Fibroblast of skin of abdomen (primary cell): ENCODE data around the gene PXDC1. TPM values are rescaled to one million over a fixed set of nuclear protein-coding genes. Genes with fewer than 3 reads are reported as not detected.

Experiments
- DNase-seq: peaks from one replicate; pipeline ENCODE4 v3.0.0-alpha.2; 2013
- polyA plus RNA-seq, 2 experiments: library from polyadenylated mRNA; unstranded; fragments of 120-200 nt; gene quantifications; one replicate each; pipeline ENCODE4 v1.2.1, GENCODE V29; 2013; ENCODE audit not compliant: insufficient read length in 2 of 2

PXDC1 gene
- 65.8 TPM for polyA plus RNA-seq (2013, experiment 1 of 2; ENCODE audit: insufficient read length)
- 64.6 TPM for polyA plus RNA-seq (2013, experiment 2 of 2; ENCODE audit: insufficient read length)

DNA sequence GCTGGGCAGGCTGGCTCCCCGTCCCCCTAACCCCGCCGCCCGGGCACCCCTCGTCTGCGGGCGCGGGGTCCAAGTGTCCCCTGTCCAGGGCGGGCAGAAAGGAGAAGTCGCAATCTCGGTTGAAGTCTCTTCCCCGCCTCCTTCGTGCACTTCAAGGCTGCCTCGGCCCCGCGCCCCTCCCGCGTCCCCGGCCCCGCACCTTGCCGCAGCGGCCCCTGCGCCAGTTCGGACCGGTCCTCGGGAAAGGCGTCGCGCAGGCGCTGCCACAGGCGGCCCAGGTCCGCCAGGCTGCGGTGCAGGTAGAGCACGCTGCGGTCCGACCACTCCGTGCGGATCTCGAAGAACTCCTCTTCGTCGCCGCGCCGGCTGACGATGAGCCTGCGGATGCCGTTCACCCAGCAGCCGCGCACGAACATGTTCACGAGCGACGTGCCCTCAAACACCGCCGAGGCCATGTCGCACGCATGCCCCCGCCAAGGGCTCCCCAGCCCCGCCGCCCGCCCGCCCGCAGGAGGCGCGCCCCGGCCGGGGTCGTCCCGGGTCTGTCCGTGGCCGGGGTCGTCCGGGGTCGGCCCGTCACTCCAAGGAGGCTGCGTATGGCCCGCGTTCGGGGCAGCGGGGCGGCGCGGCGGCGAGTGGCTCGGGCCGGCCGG lies at the start of gene PXDC1:
TSS of gene PXDC1 (minus strand) at position 637 of the 653 bp plus-strand sequence. CDS start at position 455, 182 bp downstream.
- DNase-seq = no peak

GRCh38 chr6:3800850-3801591 lies 49.5 kb upstream of the PXDC1 start:
- DNase-seq = peak; percentile 72

GRCh38 chr6:3799719-3800118 lies 48.2 kb upstream of the PXDC1 start:
- DNase-seq = no peak

GRCh38 chr6:3798055-3798919 lies 46.8 kb upstream of the PXDC1 start:
- DNase-seq = no peak

GRCh38 chr6:3797231-3798054 lies 45.9 kb upstream of the PXDC1 start:
- DNase-seq = peak; percentile 93

DNA sequence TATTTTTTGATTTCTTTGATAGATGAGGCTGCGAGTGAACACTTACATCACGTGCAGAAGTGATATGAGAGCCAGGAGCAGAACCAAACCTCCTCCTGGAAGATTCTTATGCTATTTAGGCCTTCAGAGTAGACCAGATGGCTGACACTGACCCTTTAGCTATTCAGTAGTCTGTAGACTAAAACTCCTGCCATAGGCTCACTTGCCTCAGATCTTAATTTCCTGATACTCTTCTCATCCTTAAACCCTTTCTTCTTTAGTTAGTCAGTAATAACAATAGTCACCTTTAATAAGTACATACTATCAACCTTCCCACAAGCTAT lies 45.2 kb upstream of the PXDC1 start:
- DNase-seq = no peak

DNA sequence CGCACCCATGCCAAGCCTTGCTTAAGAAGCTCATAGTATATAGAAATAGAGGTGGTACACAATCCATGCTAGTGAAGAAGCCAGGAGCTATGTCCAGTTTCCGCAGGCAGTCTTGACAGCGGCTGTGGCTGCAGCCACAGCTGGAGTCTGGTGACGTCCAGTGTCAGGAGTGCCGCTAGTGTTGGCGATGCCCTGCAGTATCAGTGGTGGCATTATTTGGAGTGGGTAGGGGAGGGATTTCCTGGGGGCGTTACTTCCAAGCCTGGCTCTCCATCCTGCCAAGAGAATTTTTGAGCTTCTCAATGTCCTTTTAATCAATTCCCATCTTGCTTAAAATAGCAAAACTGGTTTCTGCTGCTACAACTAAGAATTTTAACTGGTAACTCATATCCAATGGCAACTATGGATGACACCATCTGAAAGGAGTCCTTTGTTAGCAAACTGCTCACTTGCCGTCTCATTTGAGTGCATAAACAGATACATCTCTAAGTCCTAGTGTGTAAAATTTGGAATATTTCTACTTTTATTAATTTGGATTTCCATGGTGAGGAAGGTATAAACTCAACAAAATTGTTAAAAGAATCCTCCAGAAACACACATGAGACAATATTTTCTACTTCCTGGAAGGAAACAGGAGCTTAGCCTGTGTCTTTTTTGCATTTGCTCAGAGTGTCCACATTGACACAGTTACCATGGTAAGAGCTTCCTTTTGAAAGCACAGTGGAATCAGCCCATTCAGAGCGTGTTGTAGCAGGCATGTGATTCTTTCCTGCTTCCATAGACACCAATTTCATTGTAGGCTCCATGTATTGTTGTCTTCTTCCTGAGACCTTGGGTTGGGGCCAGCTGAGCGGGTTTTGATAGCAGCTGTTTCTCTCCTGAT lies 44.6 kb upstream of the PXDC1 start:
- no peak for DNase-seq

- DNase-seq = no peak
These were observed 42.6 kb upstream of the PXDC1 start for GRCh38 chr6:3794092-3794491.

GRCh38 chr6:3793545-3793944 lies 42.0 kb upstream of the PXDC1 start:
- no peak for DNase-seq

DNA sequence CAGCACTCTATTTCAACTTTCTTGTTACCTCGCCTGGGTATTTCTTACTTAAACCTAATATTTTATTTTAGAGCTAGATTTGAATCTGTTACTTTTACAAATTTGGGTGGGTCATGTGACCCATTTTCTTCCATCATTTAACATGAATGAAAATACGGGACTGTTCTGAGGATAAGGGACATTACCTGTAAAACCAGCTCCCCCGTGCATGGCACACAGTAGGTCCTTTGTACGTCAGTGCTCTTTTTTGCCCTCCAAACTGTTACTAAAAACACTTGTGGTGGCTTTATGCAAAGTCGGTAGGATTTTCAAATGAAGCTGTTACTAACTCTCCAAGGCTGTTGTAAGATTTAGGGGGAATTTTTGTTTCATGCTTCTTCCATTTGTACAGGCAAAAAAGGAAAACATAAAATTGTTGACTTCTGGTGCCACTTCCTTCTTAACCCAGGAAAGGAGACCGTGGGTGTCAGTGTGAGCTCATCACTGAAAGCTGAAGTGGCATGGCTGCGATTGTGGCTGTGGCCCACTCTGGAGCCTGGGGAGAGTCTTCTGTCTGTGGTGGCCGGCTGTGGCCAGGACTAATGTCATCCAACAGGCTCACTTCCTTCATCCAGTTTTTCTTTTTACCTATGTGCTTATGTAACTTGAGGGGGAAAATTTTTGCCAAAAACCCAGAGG lies 40.2 kb upstream of the PXDC1 start:
- DNase-seq = no peak

DNA sequence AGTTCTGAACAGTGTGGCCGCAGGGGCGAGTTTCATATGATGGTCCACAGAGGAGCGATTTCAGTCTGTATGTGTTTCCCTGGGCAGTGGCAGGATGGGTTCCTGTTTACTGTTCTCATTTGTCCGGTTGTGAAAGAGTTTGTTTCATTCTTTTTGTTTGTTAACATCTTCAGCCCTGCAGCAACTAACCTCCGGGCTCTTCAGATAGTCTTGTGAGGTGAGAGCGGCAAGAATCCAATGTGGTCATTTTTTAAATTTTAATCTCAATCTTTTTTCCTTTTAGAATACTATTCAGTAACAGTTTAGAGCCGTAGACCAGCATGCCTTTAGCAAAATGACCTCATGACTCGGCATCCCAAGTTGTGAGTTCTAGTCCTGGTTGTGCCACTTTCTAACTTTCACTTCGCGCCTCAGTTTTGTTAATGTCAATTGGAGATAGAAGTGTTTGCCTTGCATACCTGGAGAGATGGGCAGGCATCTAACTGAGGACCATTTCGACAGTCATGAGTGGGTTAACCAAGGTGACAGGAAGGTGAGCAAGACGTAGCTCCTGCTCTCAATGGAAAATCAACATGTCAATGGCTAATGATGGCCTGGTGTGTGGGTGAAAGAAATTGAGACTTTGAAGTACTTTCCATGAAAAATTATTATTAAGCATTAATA lies 38.5 kb upstream of the PXDC1 start:
- DNase-seq = no peak

- peak; percentile 64 for DNase-seq
These were observed 37.7 kb upstream of the PXDC1 start for GRCh38 chr6:3789018-3789895.

GRCh38 chr6:3788408-3789017 lies 37.0 kb upstream of the PXDC1 start:
- no peak for DNase-seq

- no peak for DNase-seq
These were observed 34.6 kb upstream of the PXDC1 start for GRCh38 chr6:3786141-3786540.

GRCh38 chr6:3785745-3786098 lies 34.2 kb upstream of the PXDC1 start:
- DNase-seq = no peak

- DNase-seq = no peak
These were observed 33.6 kb upstream of the PXDC1 start for GRCh38 chr6:3784885-3785744.

DNA sequence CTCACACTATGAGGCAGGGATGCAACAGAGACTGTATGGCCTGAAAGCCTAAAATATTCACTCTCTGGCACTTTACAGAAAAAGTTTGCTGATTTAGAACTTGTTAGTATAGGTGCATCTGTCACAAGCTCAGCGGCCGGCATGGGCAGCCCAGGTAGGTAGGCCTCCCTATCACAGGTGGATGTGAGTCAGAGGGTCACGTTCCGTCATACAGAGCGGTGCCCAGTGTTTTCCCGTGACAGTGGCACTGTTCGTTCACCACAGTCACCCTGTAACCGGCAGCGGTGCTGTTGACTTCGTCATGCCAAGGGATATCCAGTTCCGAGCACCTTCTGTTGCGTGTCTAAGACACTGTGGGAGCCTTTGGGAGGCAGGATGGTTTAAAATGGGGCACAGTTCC lies 32.9 kb upstream of the PXDC1 start:
- DNase-seq = no peak
